ENCODE results near the gene ARHGAP44. TPM values are rescaled to one million over a fixed set of nuclear protein-coding genes. Genes with fewer than 3 reads are reported as not detected.

Gene ARHGAP44
- total RNA-seq, 1 donor from 2014 or later, result 19.3 TPM

GRCh38 chr17:13027246-13027645 lies 237.9 kb downstream of the ARHGAP44 start:
- TF ChIP-seq, protein P1, sequence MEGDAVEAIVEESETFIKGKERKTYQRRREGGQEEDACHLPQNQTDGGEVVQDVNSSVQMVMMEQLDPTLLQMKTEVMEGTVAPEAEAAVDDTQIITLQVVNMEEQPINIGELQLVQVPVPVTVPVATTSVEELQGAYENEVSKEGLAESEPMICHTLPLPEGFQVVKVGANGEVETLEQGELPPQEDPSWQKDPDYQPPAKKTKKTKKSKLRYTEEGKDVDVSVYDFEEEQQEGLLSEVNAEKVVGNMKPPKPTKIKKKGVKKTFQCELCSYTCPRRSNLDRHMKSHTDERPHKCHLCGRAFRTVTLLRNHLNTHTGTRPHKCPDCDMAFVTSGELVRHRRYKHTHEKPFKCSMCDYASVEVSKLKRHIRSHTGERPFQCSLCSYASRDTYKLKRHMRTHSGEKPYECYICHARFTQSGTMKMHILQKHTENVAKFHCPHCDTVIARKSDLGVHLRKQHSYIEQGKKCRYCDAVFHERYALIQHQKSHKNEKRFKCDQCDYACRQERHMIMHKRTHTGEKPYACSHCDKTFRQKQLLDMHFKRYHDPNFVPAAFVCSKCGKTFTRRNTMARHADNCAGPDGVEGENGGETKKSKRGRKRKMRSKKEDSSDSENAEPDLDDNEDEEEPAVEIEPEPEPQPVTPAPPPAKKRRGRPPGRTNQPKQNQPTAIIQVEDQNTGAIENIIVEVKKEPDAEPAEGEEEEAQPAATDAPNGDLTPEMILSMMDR (IDR thresholded peaks at IDR 0.05), result no peak
- intact Hi-C loops (cut with DNase I), result loop anchor here (10.0 kb wide), 1 partner anchor 68 kb away; no protein-coding TSS in a partner anchor
- no peaks in the 10 kb centered on the region for H3K27me3 ChIP-seq
- H3K4me1 ChIP-seq, result peaks cover 0 to 3% of the 10 kb centered on the region in 2 donors
- no peak overlapping the region for H3K27ac ChIP-seq
- DNase-seq (ENCODE audit: low spot score in 2 of 2), result no peak
- H3K9me3 ChIP-seq, result no peaks in the 10 kb centered on the region
- no peak overlapping the region for H3K4me3 ChIP-seq
- H3K36me3 ChIP-seq, result no peaks in the 10 kb centered on the region

GRCh38 chr17:13029340-13029739 lies 240.0 kb downstream of the ARHGAP44 start:
- no peaks in the 10 kb centered on the region for H3K9me3 ChIP-seq
- H3K27me3 ChIP-seq, result no peaks in the 10 kb centered on the region
- TF ChIP-seq, protein P1 (IDR thresholded peaks at IDR 0.05), result no peak
- peaks cover 0 to under 1% of the 10 kb centered on the region in 2 donors for H3K4me1 ChIP-seq
- H3K27ac ChIP-seq, result no peak overlapping the region
- intact Hi-C loops (cut with DNase I), result loop anchor here (10.0 kb wide), 1 partner anchor 65 kb away; no protein-coding TSS in a partner anchor
- no peak for DNase-seq (ENCODE audit: low spot score in 2 of 2)
- H3K4me3 ChIP-seq, result no peak overlapping the region
- no peaks in the 10 kb centered on the region for H3K36me3 ChIP-seq

DNA sequence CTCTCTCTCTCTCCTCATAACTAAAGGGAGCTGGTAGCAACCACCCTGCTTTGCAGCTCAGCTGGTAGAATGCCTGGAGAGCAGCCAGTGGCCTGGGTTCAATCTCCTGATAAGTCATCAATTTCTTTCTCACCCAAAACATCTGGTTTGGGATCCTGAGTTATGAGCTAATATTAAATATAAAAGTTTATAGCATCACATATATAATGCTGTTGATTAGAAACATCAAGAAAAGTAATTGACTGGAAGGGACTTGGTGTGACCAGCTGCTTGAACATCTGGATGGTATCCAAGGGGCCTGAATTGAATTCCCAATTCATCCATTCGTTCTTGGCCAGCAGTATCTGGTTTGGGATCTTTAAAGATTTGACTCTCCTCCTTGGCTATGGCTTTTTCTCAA lies 240.8 kb downstream of the ARHGAP44 start:
- Histone ChIP-seq H3K27ac (no peak overlapping the region), H3K27me3 (no peaks in the 10 kb centered on the region), H3K36me3 (no peaks in the 10 kb centered on the region), H3K4me3 (no peak overlapping the region), H3K4me1 (no peaks in the 10 kb centered on the region), H3K9me3 (no peaks in the 10 kb centered on the region)
- TF ChIP-seq, protein P1 (IDR thresholded peaks at IDR 0.05), result no peak
- intact Hi-C loops (cut with DNase I), result no loop called here
- DNase-seq (ENCODE audit: low spot score in 2 of 2), result no peak

GRCh38 chr17:13030459-13031300 lies 241.4 kb downstream of the ARHGAP44 start:
- TF ChIP-seq, protein P1 (IDR thresholded peaks at IDR 0.05), result peak; percentile 51 to 79 (median 69)
- no peaks in the 10 kb centered on the region for H3K27me3 ChIP-seq
- H3K4me3 ChIP-seq, result no peak overlapping the region
- H3K9me3 ChIP-seq, result peaks cover 0 to 5% of the 10 kb centered on the region in 2 donors
- no peaks in the 10 kb centered on the region for H3K4me1 ChIP-seq
- H3K27ac ChIP-seq, result no peak overlapping the region
- DNase-seq (ENCODE audit: low spot score in 2 of 2), result peak in 1 of 2 donors; percentile 71
- no peaks in the 10 kb centered on the region for H3K36me3 ChIP-seq
- intact Hi-C loops (cut with DNase I), result no loop called here

- intact Hi-C loops (cut with DNase I), result no loop called here
- no peaks in the 10 kb centered on the region for H3K4me1 ChIP-seq
- peaks cover 0 to 9% of the 10 kb centered on the region in 2 donors for H3K9me3 ChIP-seq
- no peaks in the 10 kb centered on the region for H3K27me3 ChIP-seq
- H3K4me3 ChIP-seq, result no peak overlapping the region
- TF ChIP-seq, protein P1 (IDR thresholded peaks at IDR 0.05), result peak; percentile 18 to 63 (median 63)
- H3K36me3 ChIP-seq, result no peaks in the 10 kb centered on the region
- DNase-seq (ENCODE audit: low spot score in 2 of 2), result peak in 1 of 2 donors; percentile 70
- no peak overlapping the region for H3K27ac ChIP-seq
Measured at GRCh38 chr17:13031718-13032350, 242.5 kb downstream of the ARHGAP44 start.
